HG03565 (cell line): Measurements from ENCODE around the gene EVC.

ENCODE experiments used
- ATAC-seq: cut with Tn5 transposase; IDR thresholded peaks from one replicate; pipeline ENCODE4 v1.9.1; 2021; ENCODE audit warnings: mild to moderate bottlenecking, moderate library complexity; ENCODE audit not compliant: unreplicated experiment

EVC gene

DNA sequence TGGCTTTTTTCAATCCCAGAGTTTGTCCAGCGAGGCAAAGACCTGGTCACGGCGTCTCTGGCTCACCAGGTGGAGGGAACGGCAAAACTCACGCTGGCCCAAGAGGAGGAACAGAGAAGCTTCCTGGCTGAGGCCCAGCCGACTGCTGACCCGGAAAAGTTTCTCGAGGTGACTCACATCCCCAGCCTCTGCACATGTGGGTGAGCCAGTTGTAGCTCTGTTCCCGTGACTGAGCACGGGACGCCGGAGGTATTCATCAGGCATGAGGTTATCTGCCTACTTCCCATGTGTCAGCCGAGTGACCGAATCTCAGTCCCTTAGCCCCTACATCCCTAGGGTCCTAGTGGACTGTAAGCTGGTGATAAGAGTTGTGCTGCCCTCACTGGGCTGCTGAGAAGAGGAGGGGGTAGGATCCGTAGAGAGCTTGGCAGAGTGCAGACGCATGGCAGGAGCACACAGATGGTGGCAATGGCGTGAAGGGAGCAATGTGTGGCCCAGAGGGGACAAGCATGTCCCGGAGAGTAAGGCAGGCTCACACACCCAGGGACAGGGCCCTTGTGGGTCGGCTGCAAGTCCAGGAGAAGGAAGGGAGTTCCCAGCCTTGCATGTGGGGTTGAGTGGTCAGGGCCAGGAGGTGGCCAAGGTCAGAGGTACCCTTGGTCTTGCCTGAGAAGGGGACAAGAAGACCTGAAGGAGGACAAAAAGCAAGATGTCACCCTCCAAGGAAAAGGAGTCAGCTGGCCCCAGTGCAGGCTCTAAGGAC, 42.9 kb downstream of the EVC start:
- no peak for ATAC-seq

DNA sequence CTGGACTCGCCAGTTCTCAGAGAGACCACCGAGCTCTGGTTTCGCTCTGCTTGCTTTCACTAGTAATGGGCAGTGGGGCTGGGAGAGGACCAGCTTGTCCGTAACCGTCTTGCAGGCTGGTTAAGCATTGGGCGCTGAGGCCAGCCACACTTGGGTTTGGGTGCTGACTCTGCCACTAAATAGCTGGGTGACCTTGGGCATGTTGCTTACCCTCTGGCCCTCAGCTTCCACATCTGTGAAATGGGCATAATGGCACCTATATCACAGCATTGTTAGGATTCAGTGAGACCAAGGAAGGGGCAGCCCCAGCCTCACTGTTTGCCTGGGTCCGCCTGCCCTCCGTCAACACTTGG, 43.5 kb downstream of the EVC start:
- no peak for ATAC-seq

DNA sequence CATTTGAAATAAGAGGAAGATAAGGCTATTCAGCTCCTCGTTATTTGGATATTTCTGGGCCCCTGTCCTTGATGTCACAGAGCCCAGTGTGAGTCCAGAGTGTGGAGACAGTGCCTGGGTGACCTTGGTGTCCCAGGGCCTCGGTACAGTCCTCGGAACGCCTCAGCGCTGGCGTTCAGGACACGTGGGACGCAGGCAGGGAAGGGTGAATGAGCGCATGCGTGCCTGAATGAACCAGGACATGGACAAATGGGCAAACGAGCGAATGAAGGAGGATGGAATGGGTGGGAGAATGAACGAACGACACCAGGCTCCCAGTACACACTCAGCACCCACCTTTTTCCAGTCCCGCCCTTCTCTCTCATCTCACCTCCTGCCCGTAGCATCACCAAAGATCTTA, 44.2 kb downstream of the EVC start:
- no peak for ATAC-seq

- no peak for ATAC-seq
Observed at GRCh38 chr4:5755679-5756078, 44.7 kb downstream of the EVC start.

- ATAC-seq, result no peak
Observed at GRCh38 chr4:5756271-5756670, 45.3 kb downstream of the EVC start.

DNA sequence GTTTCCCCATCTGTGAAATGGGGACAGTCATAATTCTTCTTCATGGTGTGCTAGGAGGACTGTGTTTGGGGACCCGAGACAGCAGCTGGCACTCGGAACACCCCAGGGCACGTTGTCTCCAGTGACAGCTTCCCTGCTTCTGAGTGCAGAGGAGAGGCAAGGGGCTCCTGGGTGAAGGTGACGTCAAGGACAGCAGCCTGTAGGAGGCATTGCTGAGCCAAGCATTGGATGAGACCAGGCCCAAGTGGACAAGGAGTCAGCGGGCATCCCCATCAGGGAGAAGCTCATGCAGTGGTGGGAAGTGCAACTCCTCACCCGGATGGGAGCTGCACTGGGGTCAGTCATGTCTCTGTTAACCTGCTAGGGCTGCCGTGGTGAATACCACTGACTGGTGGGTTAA, 46.1 kb downstream of the EVC start:
- no peak for ATAC-seq

DNA sequence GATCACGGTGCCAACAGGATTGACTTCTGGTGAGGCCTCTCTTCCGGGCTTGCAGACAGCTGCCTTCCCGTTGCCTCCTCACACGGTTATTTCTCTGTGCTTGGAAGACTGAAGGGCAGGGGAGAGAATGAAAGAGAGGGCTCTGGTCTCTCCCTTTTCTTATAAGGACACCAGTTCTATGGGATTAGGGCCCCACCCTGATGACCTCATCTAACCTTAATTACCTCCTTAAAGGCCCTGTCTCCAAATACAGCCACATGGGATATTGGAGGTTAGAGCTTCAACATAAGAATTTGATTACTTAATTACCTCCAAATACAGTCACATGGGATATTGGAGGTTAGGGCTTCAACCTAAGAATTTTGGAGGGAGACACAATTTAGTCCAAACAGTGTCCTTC, 46.5 kb downstream of the EVC start:
- no peak for ATAC-seq

DNA sequence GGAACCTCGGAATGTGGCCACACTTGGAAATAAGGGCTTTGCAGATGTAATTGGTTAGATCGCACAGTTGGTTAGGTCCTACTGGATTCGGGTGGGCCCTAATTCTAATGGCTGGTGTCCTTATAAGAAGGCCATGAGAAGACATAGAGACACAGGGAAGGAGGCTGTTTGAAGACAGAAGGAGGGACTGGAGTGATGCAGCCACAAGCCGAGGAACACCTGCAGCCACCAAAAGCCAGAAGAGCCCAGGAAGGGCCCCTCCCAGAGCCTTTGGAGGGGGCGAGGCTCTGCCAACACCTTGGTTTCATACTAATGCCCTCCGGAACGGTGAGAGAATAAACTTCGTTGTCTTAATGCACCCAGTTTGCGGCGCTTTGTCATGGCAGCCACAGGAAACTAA, 47.0 kb downstream of the EVC start:
- no peak for ATAC-seq

DNA sequence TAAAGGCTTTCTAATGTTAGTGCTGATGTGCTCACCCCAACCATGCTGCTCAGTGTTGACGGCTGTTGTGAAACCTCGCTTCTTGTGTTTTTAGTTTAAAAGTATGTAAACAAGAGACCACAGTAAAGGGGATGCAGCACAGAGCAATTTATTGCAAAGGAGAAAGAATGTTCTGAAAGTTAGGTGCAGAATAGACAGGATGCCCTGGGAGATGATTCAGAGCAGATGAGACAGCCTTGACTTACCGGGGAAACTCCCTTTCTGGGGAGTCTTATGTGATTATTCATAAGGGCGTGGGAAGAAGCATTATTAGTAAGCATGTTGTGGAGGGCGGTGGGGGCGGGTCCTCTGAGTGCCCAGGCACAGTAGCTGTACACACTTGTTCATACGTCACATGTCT, 47.7 kb downstream of the EVC start:
- peak; percentile 68 for ATAC-seq

GRCh38 chr4:5759236-5760075, 48.5 kb downstream of the EVC start:
- no peak for ATAC-seq

- ATAC-seq, result no peak
Observed at GRCh38 chr4:5760246-5760645, 49.2 kb downstream of the EVC start.

GRCh38 chr4:5760936-5761480, 50.0 kb downstream of the EVC start:
- ATAC-seq, result no peak

DNA sequence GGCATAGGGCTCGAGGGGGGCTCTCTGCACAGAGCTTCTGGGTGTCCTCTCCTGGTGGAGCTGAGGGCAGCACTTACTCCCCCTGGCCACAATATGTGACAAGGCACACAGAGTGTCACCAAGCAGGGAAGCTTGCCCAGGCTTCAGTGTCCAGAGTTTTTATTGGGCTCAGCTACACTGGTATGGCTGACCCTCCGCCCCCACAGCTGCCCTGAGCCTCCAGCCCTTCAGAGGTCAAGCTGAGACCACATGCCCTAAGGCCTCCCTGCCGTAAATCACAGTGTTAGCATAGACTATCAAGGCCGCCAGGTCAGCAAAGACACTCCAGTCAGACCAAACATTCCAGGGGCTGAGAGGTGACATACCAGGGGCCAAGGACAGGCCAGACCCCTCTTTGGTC, 59.0 kb downstream of the EVC start:
- ATAC-seq, result no peak

DNA sequence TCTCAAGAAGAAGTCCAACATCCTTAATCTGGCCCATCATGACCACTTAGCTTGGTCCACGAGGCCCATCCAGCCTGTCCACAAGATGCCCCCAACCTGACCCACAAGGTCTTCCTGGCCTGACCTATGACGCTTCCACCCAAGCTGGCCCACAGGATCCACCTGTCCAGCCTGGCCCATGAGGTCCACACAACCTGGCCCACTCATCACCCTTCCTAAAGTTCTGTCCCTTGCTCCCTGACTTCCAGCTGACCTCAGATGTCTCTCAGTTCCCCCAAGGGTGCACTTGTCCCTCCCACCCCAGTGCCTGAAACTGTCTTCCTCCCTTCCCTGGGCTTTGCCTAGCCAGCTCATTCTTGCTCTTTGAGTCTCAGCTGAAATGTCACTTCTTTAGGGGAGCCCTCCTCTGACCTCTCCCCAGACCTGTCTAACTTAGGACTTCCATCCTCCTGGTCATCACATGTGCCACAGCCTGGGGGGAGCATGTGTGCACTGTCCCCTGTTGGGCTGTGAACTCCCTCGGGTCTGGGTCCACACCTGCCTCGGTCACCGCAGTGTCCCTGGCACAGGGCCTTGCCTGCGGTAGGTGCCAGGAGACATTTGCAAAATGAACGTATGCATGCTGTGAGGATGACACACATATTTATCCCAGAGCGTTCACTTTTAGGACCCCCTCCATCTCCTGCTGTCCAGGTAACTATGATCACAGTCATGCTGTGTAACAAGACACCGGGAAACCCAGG, 61.7 kb downstream of the EVC start:
- ATAC-seq, result no peak

- no peak for ATAC-seq
Observed at GRCh38 chr4:5773271-5773555, 62.2 kb downstream of the EVC start.

DNA sequence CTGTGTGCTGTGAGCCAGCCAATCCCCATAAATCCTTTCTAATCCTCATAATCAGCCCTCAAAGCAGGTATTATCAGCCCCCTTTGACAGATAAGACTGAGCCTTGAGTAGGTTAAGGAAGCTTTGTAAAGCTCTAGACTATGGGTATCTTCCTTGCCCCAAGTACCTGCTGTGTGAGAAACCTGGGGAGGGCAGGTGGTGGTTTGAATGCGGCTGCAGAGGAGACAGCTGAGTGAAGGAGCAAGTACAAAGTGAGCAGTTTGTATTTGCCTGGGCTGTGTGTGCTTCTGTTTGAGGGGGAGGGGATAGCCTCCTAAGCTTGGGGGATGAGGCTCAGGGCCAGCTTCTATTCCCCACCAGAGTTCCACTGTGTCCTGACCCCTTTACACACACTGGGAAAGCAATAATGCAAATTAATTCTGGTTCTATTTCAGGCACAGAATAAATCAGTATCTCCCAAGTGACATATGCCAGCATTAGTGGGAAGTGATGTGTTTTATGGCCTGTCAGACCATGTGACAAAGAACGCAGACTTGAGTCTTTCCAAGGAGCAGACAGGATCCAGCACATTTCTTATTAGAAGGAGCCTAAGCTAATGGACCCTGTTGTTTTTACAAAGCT, 63.5 kb downstream of the EVC start:
- no peak for ATAC-seq

GRCh38 chr4:5776510-5776909, 65.5 kb downstream of the EVC start:
- no peak for ATAC-seq

- no peak for ATAC-seq
Observed at GRCh38 chr4:5780831-5781480, 70.0 kb downstream of the EVC start.

- ATAC-seq, result no peak
Observed at GRCh38 chr4:5781691-5782090, 70.7 kb downstream of the EVC start.

DNA sequence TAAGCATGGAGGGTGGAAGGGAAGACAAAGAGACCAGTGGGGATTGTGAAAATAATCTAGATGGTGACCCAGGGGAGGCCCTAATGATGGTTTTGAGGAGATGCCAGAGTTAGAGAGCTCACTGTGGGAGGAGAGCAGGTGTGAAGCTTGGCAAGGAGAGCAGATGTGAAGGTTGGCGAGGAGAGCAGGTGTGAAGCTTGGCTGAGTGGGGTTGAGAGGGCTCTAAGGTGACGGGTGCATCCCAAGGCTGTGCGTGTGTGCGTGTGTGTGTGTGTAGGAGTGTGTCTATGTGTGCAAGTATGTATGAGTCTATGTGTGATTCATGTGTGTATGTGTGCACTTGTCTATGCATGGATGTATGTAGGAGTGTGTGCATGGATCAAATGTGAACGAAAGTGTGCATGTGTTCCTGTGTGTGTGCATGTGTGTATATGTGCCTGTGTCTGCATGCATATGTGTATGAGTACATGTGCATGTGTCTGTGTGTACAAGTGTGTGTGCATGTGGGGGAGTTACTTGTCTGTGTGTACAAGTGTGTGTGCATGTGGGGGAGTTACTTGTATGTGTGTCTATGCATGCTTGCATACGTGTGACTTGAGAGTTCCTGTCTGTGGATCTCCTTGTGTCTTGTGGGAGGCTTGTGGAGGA, 72.0 kb downstream of the EVC start:
- ATAC-seq, result no peak
